H4 (cell line): Measurements from ENCODE around the gene ARL1. TPM values are rescaled to one million over a fixed set of nuclear protein-coding genes. Genes with fewer than 3 reads are reported as not detected.

Source experiments
- total RNA-seq: library from RNA; depleted of rRNA; stranded (reverse); fragments of >200 nt; shearing (Covaris generic); gene quantifications from 2 replicates; pipeline ENCODE4 v1.2.3, GENCODE V29; 2014; rRNA removed

ARL1 gene
- total RNA-seq, 1 experiment from 2014 or later, result 80.1 TPM

Other genes starting within 250 kb of the ARL1 start
- gene SLC5A8, start 197.5 kb downstream of the ARL1 start, total RNA-seq, result not detected in 2 replicates
- 14.4 and 17.0 TPM in 2 replicates for gene UTP20, start 127.7 kb downstream of the ARL1 start, total RNA-seq
- not detected in 2 replicates for gene SPIC, start 67.6 kb upstream of the ARL1 start, total RNA-seq
- not detected in 2 replicates for gene MYBPC1, start 187.2 kb upstream of the ARL1 start, total RNA-seq